K562 (cell line): ENCODE results near the gene BRWD1. TPM values are rescaled to one million over a fixed set of nuclear protein-coding genes. Genes with fewer than 3 reads are reported as not detected.
A peak's percentile ranks its signal among the peaks of the same experiment; 100 is the strongest.

ENCODE experiments used
- ATAC-seq: fragments of 200-7000 bp; cut with Tn5 transposase; 3 replicates; pipeline ENCODE4 v1.9.1; 2020; ENCODE audit warnings: moderate library complexity
- BruUV-seq: library from RNA; stranded (reverse); fragments of 400-500 nt; replicated peaks from 2 replicates; lab custom pipeline; 2021; lab: Mats Ljungman, UMichigan
- CTCF ChIA-PET: fragments of 300-600 bp; formaldehyde crosslinking; extraction: SDS; loops from one replicate; lab custom pipeline; 2021; ENCODE audit warnings: low intra/inter-chr PET ratio; lab: Yijun Ruan, JAX
- POLR2A ChIA-PET: fragments of 300-600, 350-650 bp; sonication (Branson Sonifier 250); formaldehyde crosslinking; extraction: SDS; loops from one replicate; lab custom pipeline; 2021; ENCODE audit warnings: antibody characterized with exemption, inconsistent platforms; lab: Yijun Ruan, JAX
- DNase-seq, 4 experiments: peaks; one replicate each; pipeline versions ENCODE4 v3.0.0 to v3.0.0-alpha.2; 2011 to 2018; ENCODE audit warnings: low spot score in 3 of 4, mixed read lengths in 3 of 4; ENCODE audit errors: extremely low read depth in 1 of 4
- FAIRE-seq: peaks from 2 replicates; lab custom pipeline; 2011; peaks lifted over from hg19 to GRCh38; lab: Jason Lieb, UNC
- H2AFZ ChIP-seq: 2 replicates; pipeline ENCODE4 v1.6.0; 2011; ENCODE audit warnings: low read depth, low read length, control low read depth, inconsistent platforms
- H3K27ac ChIP-seq: fragments of 200-600 bp; 3 replicates; pipeline ENCODE4 v1.8.0; 2011; ENCODE audit warnings: low read depth, mild to moderate bottlenecking, control low read depth, inconsistent platforms, low read length, moderate library complexity, mixed read lengths; ENCODE audit errors: extremely low read depth
- H3K27me3 ChIP-seq, 2 experiments: fragments of 300-600 bp in 1 of 2; 2 replicates in 1 of 2; 3 replicates in 1 of 2; pipeline versions ENCODE4 v1.6.0 to v1.8.0; 2011; ENCODE audit warnings: inconsistent platforms in 2 of 2, low read length in 2 of 2, mild to moderate bottlenecking in 1 of 2, mixed read lengths in 1 of 2, moderate library complexity in 1 of 2; ENCODE audit not compliant: control insufficient read depth in 2 of 2, insufficient read depth in 2 of 2
- H3K36me3 ChIP-seq: fragments of 300-600 bp; 3 replicates; pipeline ENCODE4 v1.8.0; 2011; ENCODE audit warnings: mild to moderate bottlenecking, low read length, inconsistent platforms; ENCODE audit not compliant: control insufficient read depth, insufficient read depth
- H3K4me1 ChIP-seq, 2 experiments: fragments of 200-600 bp in 1 of 2; replicated peaks in 1 of 2; 2 replicates in 1 of 2; 3 replicates in 1 of 2; pipeline versions ENCODE4 v1.5.1 to v1.8.0; 2011; ENCODE audit warnings: inconsistent platforms in 2 of 2, low read length in 2 of 2, mild to moderate bottlenecking in 1 of 2, mixed read lengths in 1 of 2, moderate library complexity in 1 of 2; ENCODE audit not compliant: control insufficient read depth in 2 of 2, insufficient read depth in 2 of 2
- H3K4me2 ChIP-seq: 2 replicates; pipeline ENCODE4 v1.6.1; 2011; ENCODE audit warnings: low read length, control low read depth, inconsistent platforms, mixed read lengths; ENCODE audit not compliant: insufficient read depth
- H3K4me3 ChIP-seq: fragments of 200-600 bp; sonication (generic), shearing (Covaris generic); 2 replicates; pipeline ENCODE4 v1.5.1; 2016; ENCODE audit warnings: control low read depth, inconsistent platforms
- H3K79me2 ChIP-seq: fragments of 200-600 bp; 3 replicates; pipeline ENCODE4 v1.8.0; 2011; ENCODE audit warnings: low read length, inconsistent platforms; ENCODE audit not compliant: control insufficient read depth, insufficient read depth
- H3K9ac ChIP-seq, 2 experiments: 2 replicates each; pipeline versions ENCODE4 v1.6.0 to v1.6.1; 2011; ENCODE audit warnings: low read depth in 2 of 2, low read length in 2 of 2, control low read depth in 1 of 2, inconsistent platforms in 1 of 2, mild to moderate bottlenecking in 1 of 2, mixed read lengths in 1 of 2; ENCODE audit not compliant: insufficient read depth in 1 of 2
- H3K9me1 ChIP-seq: one replicate; pipeline ENCODE4 v1.6.0; 2011; ENCODE audit warnings: inconsistent platforms, mild to moderate bottlenecking, low read length, moderate library complexity; ENCODE audit not compliant: control insufficient read depth, insufficient read depth
- H3K9me3 ChIP-seq: replicated peaks from 2 replicates; pipeline ENCODE4 v1.5.1; 2011; ENCODE audit warnings: low read depth, low read length, inconsistent platforms; ENCODE audit not compliant: control insufficient read depth, insufficient read depth
- H4K20me1 ChIP-seq: replicated peaks from 2 replicates; pipeline ENCODE4 v1.6.1; 2011; ENCODE audit warnings: low read length, inconsistent platforms, mixed read lengths; ENCODE audit not compliant: control insufficient read depth, insufficient read depth
- CREB1 ChIP-seq, 2 experiments: sonication (generic) in 1 of 2; formaldehyde crosslinking in 1 of 2; IDR thresholded peaks; 2 replicates each; pipeline versions ENCODE4 v1.6.1 to v1.8.0; 2012 to 2022; ENCODE audit warnings: inconsistent platforms in 1 of 2, mild to moderate bottlenecking in 1 of 2, missing genetic modification reagents in 1 of 2, moderate library complexity in 1 of 2
- CREBBP ChIP-seq: IDR thresholded peaks from one replicate; pipeline ENCODE4 v1.6.1; 2012; ENCODE audit warnings: low read depth, mild to moderate bottlenecking, control low read depth, inconsistent platforms, low read length
- CXXC5 ChIP-seq: fragments of 250-450 bp; sonication (Bioruptor Pico); IDR thresholded peaks from 2 replicates; pipeline ENCODE4 v1.8.0; 2022; ENCODE audit warnings: inconsistent platforms, mild to moderate bottlenecking, moderate library complexity
- DPF2 ChIP-seq: fragments of 450-650 bp; IDR thresholded peaks from 2 replicates; pipeline ENCODE4 v1.6.1; 2016
- E2F5 ChIP-seq: sonication (generic); formaldehyde crosslinking; IDR thresholded peaks from 2 replicates; pipeline ENCODE4 v1.8.0; 2022; ENCODE audit warnings: mild to moderate bottlenecking, missing genetic modification reagents
- ELF1 ChIP-seq: fragments of 200-800 bp; sonication (Bioruptor generic); IDR thresholded peaks from 2 replicates; pipeline ENCODE4 v1.6.1; 2016; ENCODE audit warnings: missing genetic modification characterization, missing compliant biosample characterization
- HDAC2 ChIP-seq: fragments of 450-650 bp; IDR thresholded peaks from 2 replicates; pipeline ENCODE4 v1.6.1; 2016; ENCODE audit warnings: mild to moderate bottlenecking
- KAT7 ChIP-seq: sonication (generic); formaldehyde crosslinking; IDR thresholded peaks from 2 replicates; pipeline ENCODE4 v1.8.0; 2022; ENCODE audit warnings: missing genetic modification reagents, mild to moderate bottlenecking, borderline replicate concordance
- LEF1 ChIP-seq: fragments of 450-650 bp; IDR thresholded peaks from 2 replicates; pipeline ENCODE4 v1.6.1; 2016; ENCODE audit warnings: mild to moderate bottlenecking
- MTF1 ChIP-seq: fragments of 250-450 bp; sonication (Bioruptor Pico); IDR thresholded peaks from 2 replicates; pipeline ENCODE4 v1.9.0; 2021; ENCODE audit warnings: moderate library complexity, mild to moderate bottlenecking, inconsistent platforms, borderline replicate concordance
- PTTG1 ChIP-seq: fragments of 450-650 bp; IDR thresholded peaks from 2 replicates; pipeline ENCODE4 v1.6.1; 2016; ENCODE audit warnings: low read depth, mild to moderate bottlenecking, missing genetic modification characterization, missing compliant biosample characterization
- PYGO2 ChIP-seq: fragments of 450-650 bp; IDR thresholded peaks from 2 replicates; pipeline ENCODE4 v1.6.1; 2016; ENCODE audit warnings: mild to moderate bottlenecking, missing genetic modification characterization, moderate library complexity, missing compliant biosample characterization
- ZNF134 ChIP-seq: fragments of 250-450 bp; sonication (Bioruptor Pico); conservative IDR thresholded peaks from 2 replicates; pipeline ENCODE4 v1.4.0; 2020
- ZNF589 ChIP-seq: fragments of 200-800 bp; sonication (Bioruptor generic); IDR thresholded peaks from 2 replicates; pipeline ENCODE4 v1.6.1; 2016; ENCODE audit warnings: low read depth, missing genetic modification characterization, missing compliant biosample characterization
- ZNF77 ChIP-seq: fragments of 250-450 bp; sonication (Bioruptor Pico); IDR thresholded peaks from 2 replicates; pipeline ENCODE4 v1.5.0; 2020
- WGBS: fragments of 100-300 bp; shearing (Covaris generic); methylation state at CpG from one replicate; pipeline ENCODE4 v1.1.6; 2016; ENCODE audit warnings: low coverage, mixed read lengths; ENCODE audit not compliant: insufficient coverage; ENCODE audit errors: missing lambda C conversion rate; 5-methylcytosine and 5-hydroxymethylcytosine counted together
- in situ Hi-C: fragments of 300-500 bp; cut with MboI; formaldehyde crosslinking; loops from 4 replicates; pipeline ENCODE4 v1.15.0; 2018; ENCODE audit warnings: inconsistent platforms, mixed read lengths
- intact Hi-C: fragments of 100-400 bp; cut with micrococcal nuclease; formaldehyde crosslinking; loops from 2 replicates; pipeline ENCODE4 v1.14.2; 2022
- polyA plus RNA-seq, 8 experiments: library from polyadenylated mRNA; depleted of rRNA in 4 of 8; stranded (reverse) in 5 of 8; unstranded in 3 of 8; fragments of >200 nt; fragmentation: Nextera tagmentation in 2 of 8; fragmentation: Illumina TruSeq in 1 of 8; extraction: Ambion mirVana in 2 of 8; extraction: Trizol in 1 of 8; gene quantifications; 2 replicates each; pipeline versions ENCODE4 v1.2.1 to v1.2.3, GENCODE V29; 2011 to 2014; ENCODE audit warnings: inconsistent platforms in 1 of 8, missing spikeins in 1 of 8
- total RNA-seq, 7 experiments: library from RNA; depleted of rRNA in 6 of 7; stranded (reverse); fragments of >200 nt in 6 of 7; fragmentation: Illumina TruSeq in 2 of 7; extraction: Trizol in 2 of 7; gene quantifications; 2 replicates each; pipeline versions ENCODE4 v1.2.1 to v1.2.3, GENCODE V29; 2011 to 2021; ENCODE audit warnings: low replicate concordance in 1 of 7
- TF ChIP-seq, protein P1 (sequence below): sonication (generic); formaldehyde crosslinking; IDR thresholded peaks from 2 replicates; pipeline ENCODE4 v1.8.1; 2023; ENCODE audit warnings: mild to moderate bottlenecking, missing genetic modification reagents
- TF ChIP-seq, protein P2 (sequence below): sonication (generic); formaldehyde crosslinking; IDR thresholded peaks from 2 replicates; pipeline ENCODE4 v1.8.0; 2022; ENCODE audit warnings: missing genetic modification reagents, mild to moderate bottlenecking, borderline replicate concordance

BRWD1 gene
- total and polyA plus RNA-seq, 9 of the 15 experiments (the other 6 are each of a cell fraction or from before 2014, with no cell fraction given): 10.1 to 60.2 (median 34.1) TPM

- 48% methylated on average over 9 of the region's 9 CpGs for WGBS
- H3K27me3 ChIP-seq: no peaks in the 10 kb centered on the region
- H3K36me3 ChIP-seq: peaks cover 13% of the 10 kb centered on the region
- no peak overlapping the region for H3K4me2 ChIP-seq
- H3K27ac ChIP-seq: no peak overlapping the region
- ATAC-seq (no peak), FAIRE-seq (no peak), DNase-seq (no peak)
- H4K20me1 ChIP-seq: peaks cover 9% of the 10 kb centered on the region
- no peaks in the 10 kb centered on the region for H3K9me1 ChIP-seq
- 0 out of 2 replicates have a peak, but pooled peaks cover 2% of the 10 kb centered on the region for H3K9me3 ChIP-seq
- BruUV-seq: no TSS peak
- intact Hi-C loops: loop anchor here (10.0 kb wide), 1 partner anchor 131 kb away; the partner anchor contains the start of gene PSMG1
- in situ Hi-C loops: loop anchor here (5.0 kb wide), 1 partner anchor 71 kb away; no protein-coding TSS in a partner anchor
- H3K4me3 ChIP-seq: no peak overlapping the region
- ChIA-PET CTCF (interaction anchor here (0.6 kb wide), 1 partner anchor 130 kb away, joined by 3 read pairs; the partner anchor contains the start of gene LCA5L), POLR2A (interaction anchor here (0.6 to 7.1 kb wide), 8 partner anchors 11 to 111 kb away, joined by 3 to 73 read pairs (median 8); partner anchors contain the start of gene HMGN1)
- H3K79me2 ChIP-seq: peaks cover 36% of the 10 kb centered on the region
- no peak overlapping the region for H2AFZ ChIP-seq
- H3K4me1 ChIP-seq: peaks cover 34 to 60% of the 10 kb centered on the region in 2 experiments
- H3K9ac ChIP-seq: no peak overlapping the region
- TF ChIP-seq E2F5 (CRISPR knock-in tag) (no peak), HDAC2 (0 out of 2 replicates have a peak, but pooled peaks have one; percentile 23), CREBBP (no peak), CREB1 (IDR thresholded peaks at IDR 0.05) (no peak), CREB1 (CRISPR knock-in tag; IDR thresholded peaks at IDR 0.05) (0 out of 2 replicates have a peak, but pooled peaks have one; percentile 17), DPF2 (0 out of 2 replicates have a peak, but pooled peaks have one; percentile 13), CXXC5 (CRISPR knock-in tag) (0 out of 2 replicates have a peak, but pooled peaks have one; percentile 21), PTTG1 (tag) (0 out of 2 replicates have a peak, but pooled peaks have one; percentile 28), ZNF77 (CRISPR knock-in tag) (no peak), KAT7 (CRISPR knock-in tag) (0 out of 2 replicates have a peak, but pooled peaks have one; percentile 49), MTF1 (CRISPR knock-in tag) (no peak), ELF1 (tag) (no peak; the same call in 1 of the 2 replicates), ZNF134 (CRISPR knock-in tag) (no peak), ZNF589 (CRISPR knock-in tag) (0 out of 2 replicates have a peak, but pooled peaks have one; percentile 27), PYGO2 (tag) (no peak), LEF1 (0 out of 2 replicates have a peak, but pooled peaks have one; percentile 9)
- TF ChIP-seq, protein P1, sequence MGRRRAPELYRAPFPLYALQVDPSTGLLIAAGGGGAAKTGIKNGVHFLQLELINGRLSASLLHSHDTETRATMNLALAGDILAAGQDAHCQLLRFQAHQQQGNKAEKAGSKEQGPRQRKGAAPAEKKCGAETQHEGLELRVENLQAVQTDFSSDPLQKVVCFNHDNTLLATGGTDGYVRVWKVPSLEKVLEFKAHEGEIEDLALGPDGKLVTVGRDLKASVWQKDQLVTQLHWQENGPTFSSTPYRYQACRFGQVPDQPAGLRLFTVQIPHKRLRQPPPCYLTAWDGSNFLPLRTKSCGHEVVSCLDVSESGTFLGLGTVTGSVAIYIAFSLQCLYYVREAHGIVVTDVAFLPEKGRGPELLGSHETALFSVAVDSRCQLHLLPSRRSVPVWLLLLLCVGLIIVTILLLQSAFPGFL (CRISPR knock-in tag): peak; percentile 77; the same call in 1 of the 2 replicates
- TF ChIP-seq, protein P2, sequence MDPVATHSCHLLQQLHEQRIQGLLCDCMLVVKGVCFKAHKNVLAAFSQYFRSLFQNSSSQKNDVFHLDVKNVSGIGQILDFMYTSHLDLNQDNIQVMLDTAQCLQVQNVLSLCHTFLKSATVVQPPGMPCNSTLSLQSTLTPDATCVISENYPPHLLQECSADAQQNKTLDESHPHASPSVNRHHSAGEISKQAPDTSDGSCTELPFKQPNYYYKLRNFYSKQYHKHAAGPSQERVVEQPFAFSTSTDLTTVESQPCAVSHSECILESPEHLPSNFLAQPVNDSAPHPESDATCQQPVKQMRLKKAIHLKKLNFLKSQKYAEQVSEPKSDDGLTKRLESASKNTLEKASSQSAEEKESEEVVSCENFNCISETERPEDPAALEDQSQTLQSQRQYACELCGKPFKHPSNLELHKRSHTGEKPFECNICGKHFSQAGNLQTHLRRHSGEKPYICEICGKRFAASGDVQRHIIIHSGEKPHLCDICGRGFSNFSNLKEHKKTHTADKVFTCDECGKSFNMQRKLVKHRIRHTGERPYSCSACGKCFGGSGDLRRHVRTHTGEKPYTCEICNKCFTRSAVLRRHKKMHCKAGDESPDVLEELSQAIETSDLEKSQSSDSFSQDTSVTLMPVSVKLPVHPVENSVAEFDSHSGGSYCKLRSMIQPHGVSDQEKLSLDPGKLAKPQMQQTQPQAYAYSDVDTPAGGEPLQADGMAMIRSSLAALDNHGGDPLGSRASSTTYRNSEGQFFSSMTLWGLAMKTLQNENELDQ (CRISPR knock-in tag): no peak
Measured at GRCh38 chr21:39315603-39316445, 2.4 kb upstream of the BRWD1 start.
